ENCODE results near the gene TMPRSS3.

TMPRSS3 gene

DNA sequence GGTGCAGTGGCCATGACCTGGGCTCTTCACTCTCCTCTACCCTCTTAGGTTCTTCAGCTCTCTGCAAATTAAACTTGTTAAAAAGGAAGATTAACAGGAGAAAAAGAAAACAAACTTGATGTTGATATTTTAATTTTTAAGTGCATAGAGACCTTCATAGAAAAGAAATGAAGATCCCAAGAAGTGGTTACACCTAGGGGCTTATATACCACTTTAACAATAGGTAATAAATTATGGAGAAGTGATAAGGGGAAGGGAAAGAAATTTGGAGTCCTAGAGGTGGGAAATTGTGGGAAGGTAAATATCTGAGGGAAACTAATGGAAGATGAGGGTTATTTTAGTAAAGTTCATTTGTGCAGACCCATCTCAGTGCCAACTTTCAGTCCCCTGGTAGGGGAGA is 64.2 kb downstream of the TMPRSS3 start:
- DNase-seq (ENCODE audit: low spot score): no peak

GRCh38 chr21:42330380-42331371 is 65.2 kb downstream of the TMPRSS3 start:
- DNase-seq (ENCODE audit: low spot score): no peak

DNA sequence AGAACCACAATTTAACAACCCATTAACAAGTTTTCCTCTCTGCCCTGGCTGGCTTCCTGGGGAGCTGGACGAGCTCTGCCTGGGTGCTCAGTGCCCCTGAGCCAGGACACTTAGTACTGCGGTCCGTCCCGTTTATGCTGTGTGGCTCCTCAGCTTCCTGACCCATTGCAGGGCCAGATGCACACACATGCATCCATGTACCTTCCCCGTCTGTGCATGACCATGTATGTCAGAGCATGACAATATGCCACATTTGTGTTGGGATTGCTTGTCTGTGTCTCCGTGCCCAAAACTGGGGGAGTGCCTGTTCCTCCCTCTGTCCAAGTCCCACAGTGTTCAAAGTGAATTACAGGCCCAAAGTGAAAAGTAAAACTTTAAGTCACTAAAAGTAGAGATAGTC is 71.0 kb downstream of the TMPRSS3 start:
- DNase-seq (ENCODE audit: low spot score): no peak

Measured in AG20443 (cell line).